HT1080 (cell line): ENCODE results near the gene PXK. TPM values are rescaled to one million over a fixed set of nuclear protein-coding genes. Genes with fewer than 3 reads are reported as not detected.
A peak's percentile ranks its signal among the peaks of the same experiment; 100 is the strongest.

Experiments used
- DNase-seq: peaks from one replicate; pipeline ENCODE4 v3.0.0-alpha.2; 2015; ENCODE audit warnings: low read depth
- total RNA-seq: library from RNA; depleted of rRNA; stranded (reverse); fragments of >200 nt; shearing (Covaris generic); gene quantifications from 2 replicates; pipeline ENCODE4 v1.2.3, GENCODE V29; 2014

PXK gene
- total RNA-seq, 1 experiment from 2014 or later: 23.3 TPM

GRCh38 chr3:58347984-58348383 lies 15.3 kb downstream of the PXK start:
- DNase-seq: no peak

DNA sequence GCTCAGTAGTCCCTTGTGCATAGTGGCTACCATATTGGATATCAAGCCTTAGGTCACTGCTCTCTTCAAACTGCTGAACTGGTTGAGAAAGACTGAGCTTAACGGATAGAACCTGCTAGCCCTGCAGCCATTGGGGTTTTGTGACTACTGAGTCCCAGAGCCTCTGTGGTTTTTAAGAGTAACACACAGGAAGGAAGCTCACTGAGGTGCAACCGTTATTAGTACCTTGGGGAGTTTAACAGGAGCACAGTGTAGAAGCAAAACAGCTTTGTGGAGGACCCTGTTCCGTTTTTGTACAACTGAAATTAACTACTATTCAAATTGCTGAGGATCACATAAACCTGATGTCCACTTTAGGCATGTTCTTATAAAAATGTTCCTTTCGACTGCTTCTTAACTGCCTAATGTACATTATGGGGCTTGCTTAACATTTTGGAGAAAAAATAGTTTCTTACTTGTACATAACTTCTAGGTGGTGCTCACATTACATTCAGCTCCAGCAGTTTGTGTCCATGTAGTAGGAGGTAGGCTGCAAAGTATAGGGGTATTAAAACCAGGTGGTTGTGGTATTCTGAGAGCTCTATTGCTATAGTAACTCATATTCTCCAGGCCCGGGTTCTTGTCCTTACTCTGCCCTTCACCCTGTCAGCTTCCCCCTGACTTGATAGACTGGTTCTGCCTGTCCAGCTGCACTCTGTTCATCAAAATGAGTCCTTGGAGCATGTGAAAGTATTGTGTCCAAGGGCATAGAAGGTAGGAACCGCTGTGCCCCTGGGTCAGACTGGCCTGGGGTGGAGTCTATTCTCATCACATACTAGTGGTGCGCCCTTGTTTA lies 17.3 kb downstream of the PXK start:
- DNase-seq: no peak

GRCh38 chr3:58350627-58351013 lies 17.9 kb downstream of the PXK start:
- DNase-seq: peak; percentile 47

DNA sequence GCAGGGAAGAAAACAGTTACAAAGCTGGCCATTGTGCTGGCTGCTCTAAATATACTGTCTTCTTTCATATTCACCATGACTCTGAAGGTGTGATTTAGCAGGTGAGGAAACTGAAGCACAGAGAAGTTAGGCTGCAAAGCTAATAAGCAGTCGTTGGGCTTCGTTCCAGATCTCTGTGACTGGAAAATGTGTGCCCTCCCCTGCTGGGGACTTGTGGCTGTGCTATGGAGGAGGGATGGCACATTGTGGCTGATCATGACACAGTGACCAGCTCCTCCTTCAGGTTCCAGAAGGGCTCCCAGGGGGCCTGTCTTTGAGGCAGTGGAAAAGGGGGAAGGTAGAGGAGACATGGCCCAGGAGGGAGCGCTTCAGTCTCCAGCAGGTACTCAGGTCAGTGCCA lies 19.2 kb downstream of the PXK start:
- no peak for DNase-seq

- no peak for DNase-seq
These were observed 19.9 kb downstream of the PXK start for GRCh38 chr3:58352626-58353025.

GRCh38 chr3:58353722-58354553 lies 21.2 kb downstream of the PXK start:
- peak; percentile 26 for DNase-seq

DNA sequence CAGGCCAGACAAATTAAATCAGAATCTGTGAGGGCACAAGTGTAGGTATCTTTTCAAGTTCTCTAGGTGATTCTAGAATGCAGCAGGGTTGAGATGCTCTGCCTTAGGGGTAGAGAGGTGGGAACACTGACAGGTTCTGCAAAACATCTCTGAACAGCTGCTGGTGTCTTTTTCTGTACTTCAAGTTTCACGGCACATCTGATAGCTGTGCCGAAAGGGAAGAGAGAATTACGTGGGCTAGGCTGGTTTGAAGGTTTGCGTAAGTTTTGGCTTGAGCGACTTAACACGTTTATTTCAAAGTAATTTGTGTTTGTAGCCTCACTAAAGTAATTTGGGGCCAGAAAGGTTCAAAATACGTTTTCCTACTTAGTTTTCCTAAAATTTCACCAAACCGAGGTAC lies 22.5 kb downstream of the PXK start:
- DNase-seq: no peak

GRCh38 chr3:58356054-58356453 lies 23.4 kb downstream of the PXK start:
- DNase-seq: no peak

- DNase-seq: no peak
These were observed 24.7 kb downstream of the PXK start for GRCh38 chr3:58357402-58357801.

DNA sequence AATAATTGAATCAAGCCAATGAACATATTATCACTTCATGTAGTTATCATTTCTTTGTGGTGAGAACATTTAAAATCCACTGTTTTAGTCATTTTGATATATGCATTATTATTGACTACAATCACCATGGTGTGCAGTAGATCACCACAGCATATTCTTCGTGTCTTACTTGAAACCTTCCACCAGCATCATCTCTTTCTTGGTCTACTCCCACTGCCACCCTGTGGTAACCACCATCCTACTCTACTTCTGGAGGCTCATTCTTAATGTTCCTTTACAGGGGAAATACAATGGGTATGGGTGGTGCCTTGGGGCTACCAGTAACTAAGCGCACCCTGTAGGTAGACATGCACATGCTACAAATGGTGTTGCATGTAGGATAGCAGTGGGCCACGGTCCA lies 25.4 kb downstream of the PXK start:
- no peak for DNase-seq

- no peak for DNase-seq
These were observed 26.1 kb downstream of the PXK start for GRCh38 chr3:58358808-58359207.

- no peak for DNase-seq
These were observed 26.9 kb downstream of the PXK start for GRCh38 chr3:58359621-58360020.

- DNase-seq: no peak
These were observed 29.2 kb downstream of the PXK start for GRCh38 chr3:58361866-58362265.

- DNase-seq: no peak
These were observed 34.0 kb downstream of the PXK start for GRCh38 chr3:58366699-58367098.

- DNase-seq: no peak
These were observed 36.3 kb downstream of the PXK start for GRCh38 chr3:58369038-58369437.

DNA sequence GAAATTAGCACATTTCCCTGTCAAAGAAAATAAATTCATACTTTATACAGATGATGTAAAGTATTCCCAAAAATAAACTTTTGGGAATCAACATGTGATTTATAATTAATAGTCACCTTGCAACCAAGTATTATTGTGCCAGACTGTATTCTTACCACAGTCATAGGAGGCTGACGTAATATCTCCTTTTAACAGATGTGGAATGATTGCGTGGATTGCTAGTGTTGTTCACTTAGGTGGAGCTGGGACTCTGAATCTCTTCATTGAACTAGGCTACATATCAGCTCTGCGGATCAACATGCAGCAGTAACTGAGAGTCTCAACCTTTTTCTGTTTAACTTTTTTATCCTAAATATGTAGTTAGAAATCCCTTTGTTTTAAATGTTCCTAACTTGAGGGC lies 37.2 kb downstream of the PXK start:
- DNase-seq: no peak

- DNase-seq: no peak
These were observed 37.7 kb downstream of the PXK start for GRCh38 chr3:58370407-58370806.

DNA sequence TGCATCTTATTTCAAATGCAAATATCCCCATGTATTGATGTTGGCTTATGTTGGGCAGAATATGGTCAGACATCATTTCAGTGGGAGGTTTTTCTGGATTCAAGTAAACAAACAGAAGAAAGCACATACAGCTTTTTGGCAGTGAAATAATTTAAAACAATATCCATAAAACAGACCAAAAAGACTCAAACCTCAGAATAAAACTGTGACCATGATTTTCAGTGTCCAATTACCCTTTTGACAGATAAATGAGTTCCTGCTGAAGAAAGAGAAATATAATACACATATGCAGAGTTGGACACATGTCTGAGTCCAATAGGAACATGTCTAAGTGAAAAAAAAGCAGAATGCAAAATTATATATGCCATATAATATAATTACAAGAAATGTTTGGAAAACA lies 39.1 kb downstream of the PXK start:
- DNase-seq: no peak

- DNase-seq: no peak
These were observed 42.6 kb downstream of the PXK start for GRCh38 chr3:58375254-58375653.

- DNase-seq: no peak
These were observed 44.5 kb downstream of the PXK start for GRCh38 chr3:58377168-58377567.

DNA sequence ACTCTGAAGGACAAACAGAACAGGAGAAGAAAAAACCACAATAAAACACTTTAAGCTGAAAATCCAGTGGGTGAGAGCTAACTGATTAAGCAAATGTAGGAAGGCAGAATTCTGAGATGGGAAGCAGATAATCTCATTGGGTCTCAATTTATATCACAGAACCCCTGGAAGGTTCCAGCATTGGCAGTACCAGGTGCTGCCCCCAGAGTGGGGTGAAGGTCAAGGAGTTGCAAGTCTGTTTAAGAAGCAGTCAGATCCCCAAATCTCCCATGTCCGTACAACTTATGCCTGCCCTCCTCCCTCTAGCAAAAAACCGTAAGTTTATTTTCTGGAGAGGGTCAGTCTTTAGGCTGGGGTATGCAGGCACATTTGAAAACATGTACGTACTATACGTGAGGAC lies 45.1 kb downstream of the PXK start:
- no peak for DNase-seq

- no peak for DNase-seq
These were observed 46.8 kb downstream of the PXK start for GRCh38 chr3:58379351-58380073.
